Activated naive CD4-positive, alpha-beta T cell treated with anti-CD3 and anti-CD28 coated beads, Interleukin-2, amount 50 U/mL, for 24 hours (primary cell): ENCODE results near the gene MGAT4B.
A peak's percentile ranks its signal among the peaks of the same experiment; 100 is the strongest.
"Not testable (repeated sequence)": the region's sequence is repeated elsewhere in the genome, so short reads cannot be mapped to it uniquely, and the experiment has no call there.

Experiments
- H3K27ac Mint-ChIP-seq: one replicate; pipeline ENCODE4 v1.8.0; 2021; ENCODE audit warnings: mild to moderate bottlenecking, mixed read lengths
- H3K27me3 Mint-ChIP-seq: one replicate; pipeline ENCODE4 v1.8.0; 2021; ENCODE audit warnings: mixed read lengths
- H3K36me3 Mint-ChIP-seq: one replicate; pipeline ENCODE4 v1.8.0; 2021; ENCODE audit warnings: mixed read lengths
- H3K4me1 Mint-ChIP-seq: one replicate; pipeline ENCODE4 v1.8.0; 2021; ENCODE audit warnings: mixed read lengths
- H3K4me3 Mint-ChIP-seq: one replicate; pipeline ENCODE4 v1.8.0; 2021; ENCODE audit warnings: mild to moderate bottlenecking, mixed read lengths
- H3K9me3 Mint-ChIP-seq: one replicate; pipeline ENCODE4 v1.8.0; 2021; ENCODE audit warnings: mixed read lengths

MGAT4B gene

GRCh38 chr5:179795049-179795862, 11.4 kb downstream of the MGAT4B start:
- Mint-ChIP-seq H3K4me1 (peaks cover 24% of the 10 kb centered on the region), H3K36me3 (peaks cover 7% of the 10 kb centered on the region), H3K4me3 (peak overlapping the region; percentile 42), H3K9me3 (no peaks in the 10 kb centered on the region), H3K27ac (no peak overlapping the region), H3K27me3 (no peaks in the 10 kb centered on the region)

GRCh38 chr5:179794575-179794974, 12.1 kb downstream of the MGAT4B start:
- H3K27ac Mint-ChIP-seq: no peak overlapping the region
- no peaks in the 10 kb centered on the region for H3K27me3 Mint-ChIP-seq

GRCh38 chr5:179794171-179794570, 12.5 kb downstream of the MGAT4B start:
- Mint-ChIP-seq H3K4me3 (no peak overlapping the region), H3K27ac (no peak overlapping the region), H3K36me3 (peaks cover 5% of the 10 kb centered on the region), H3K9me3 (no peaks in the 10 kb centered on the region), H3K27me3 (no peaks in the 10 kb centered on the region), H3K4me1 (peaks cover 24% of the 10 kb centered on the region)

More at GRCh38 chr5:179794575-179794974, 12.1 kb downstream of the MGAT4B start:
- Mint-ChIP-seq H3K4me1 (peaks cover 24% of the 10 kb centered on the region), H3K4me3 (peak overlapping the region; percentile 61), H3K9me3 (no peaks in the 10 kb centered on the region), H3K36me3 (peaks cover 7% of the 10 kb centered on the region)

GRCh38 chr5:179793468-179794139, 13.1 kb downstream of the MGAT4B start, which contains the start of gene LTC4S:
TSS of gene LTC4S (plus strand) at chr5:179793986. CDS start at chr5:179794081, 95 bp downstream.
- peak within 1 kb of the TSS; percentile 79 for H3K27ac Mint-ChIP-seq
- H3K9me3 Mint-ChIP-seq: no peaks in the 10 kb centered on the region

GRCh38 chr5:179792612-179793467, 13.8 kb downstream of the MGAT4B start:
- H3K27ac Mint-ChIP-seq: peak overlapping the region; percentile 79

More at GRCh38 chr5:179793468-179794139, 13.1 kb downstream of the MGAT4B start, which contains the start of gene LTC4S:
- Mint-ChIP-seq H3K27me3 (no peaks in the 10 kb centered on the region), H3K4me1 (peaks cover 24% of the 10 kb centered on the region), H3K36me3 (peaks cover 5% of the 10 kb centered on the region), H3K4me3 (peak within 1 kb of the TSS; percentile 61)

GRCh38 chr5:179791881-179792611, 14.6 kb downstream of the MGAT4B start:
- Mint-ChIP-seq H3K4me3 (no peak overlapping the region), H3K27ac (no peak overlapping the region), H3K4me1 (peaks cover 24% of the 10 kb centered on the region), H3K36me3 (peaks cover 7% of the 10 kb centered on the region), H3K9me3 (no peaks in the 10 kb centered on the region), H3K27me3 (no peaks in the 10 kb centered on the region)

More at GRCh38 chr5:179792612-179793467, 13.8 kb downstream of the MGAT4B start:
- Mint-ChIP-seq H3K9me3 (no peaks in the 10 kb centered on the region), H3K27me3 (no peaks in the 10 kb centered on the region), H3K4me1 (peaks cover 24% of the 10 kb centered on the region), H3K36me3 (peaks cover 7% of the 10 kb centered on the region), H3K4me3 (peak overlapping the region; percentile 33)

- H3K27ac Mint-ChIP-seq, H3K4me3 Mint-ChIP-seq, H3K36me3 Mint-ChIP-seq, H3K9me3 Mint-ChIP-seq, H3K27me3 Mint-ChIP-seq: not testable (repeated sequence)
- H3K4me1 Mint-ChIP-seq: peaks cover 12% of the 10 kb centered on the region
Measured at GRCh38 chr5:179789278-179789677, 17.4 kb downstream of the MGAT4B start.

GRCh38 chr5:179788193-179788854, 18.3 kb downstream of the MGAT4B start:
- Mint-ChIP-seq H3K4me1 (peaks cover 3% of the 10 kb centered on the region), H3K4me3 (no peak overlapping the region), H3K27me3 (no peaks in the 10 kb centered on the region), H3K9me3 (no peaks in the 10 kb centered on the region), H3K36me3 (peaks cover 4% of the 10 kb centered on the region), H3K27ac (no peak overlapping the region)

- no peak overlapping the region for H3K4me3 Mint-ChIP-seq
- H3K4me1 Mint-ChIP-seq: no peaks in the 10 kb centered on the region
- peaks cover 4% of the 10 kb centered on the region for H3K36me3 Mint-ChIP-seq
- no peaks in the 10 kb centered on the region for H3K9me3 Mint-ChIP-seq
- no peak overlapping the region for H3K27ac Mint-ChIP-seq
- no peaks in the 10 kb centered on the region for H3K27me3 Mint-ChIP-seq
Measured at GRCh38 chr5:179786861-179787260, 19.8 kb downstream of the MGAT4B start.

- Mint-ChIP-seq H3K27ac (no peak overlapping the region), H3K4me3 (no peak overlapping the region), H3K27me3 (no peaks in the 10 kb centered on the region), H3K4me1 (no peaks in the 10 kb centered on the region), H3K9me3 (no peaks in the 10 kb centered on the region), H3K36me3 (peaks cover 6% of the 10 kb centered on the region)
Measured at GRCh38 chr5:179783128-179783527, 23.5 kb downstream of the MGAT4B start.

GRCh38 chr5:179781846-179782245, 24.8 kb downstream of the MGAT4B start:
- Mint-ChIP-seq H3K4me1 (no peaks in the 10 kb centered on the region), H3K9me3 (no peaks in the 10 kb centered on the region), H3K27ac (no peak overlapping the region), H3K27me3 (no peaks in the 10 kb centered on the region), H3K4me3 (no peak overlapping the region), H3K36me3 (peaks cover 10% of the 10 kb centered on the region)

GRCh38 chr5:179780362-179780761, 26.3 kb downstream of the MGAT4B start:
- H3K4me1 Mint-ChIP-seq: no peaks in the 10 kb centered on the region
- H3K4me3 Mint-ChIP-seq: no peak overlapping the region
- no peaks in the 10 kb centered on the region for H3K27me3 Mint-ChIP-seq
- peaks cover 10% of the 10 kb centered on the region for H3K36me3 Mint-ChIP-seq
- H3K27ac Mint-ChIP-seq: no peak overlapping the region
- H3K9me3 Mint-ChIP-seq: no peaks in the 10 kb centered on the region

GRCh38 chr5:179779826-179780225, 26.8 kb downstream of the MGAT4B start:
- Mint-ChIP-seq H3K4me1 (no peaks in the 10 kb centered on the region), H3K27ac (no peak overlapping the region), H3K27me3 (no peaks in the 10 kb centered on the region), H3K4me3 (no peak overlapping the region), H3K9me3 (no peaks in the 10 kb centered on the region), H3K36me3 (peaks cover 10% of the 10 kb centered on the region)

- Mint-ChIP-seq H3K4me3 (no peak overlapping the region), H3K36me3 (peaks cover 10% of the 10 kb centered on the region), H3K4me1 (no peaks in the 10 kb centered on the region), H3K27me3 (no peaks in the 10 kb centered on the region), H3K27ac (no peak overlapping the region), H3K9me3 (no peaks in the 10 kb centered on the region)
Measured at GRCh38 chr5:179778591-179778990, 28.1 kb downstream of the MGAT4B start.
